Measurements from ENCODE around the gene KCNAB1. TPM values are rescaled to one million over a fixed set of nuclear protein-coding genes. Genes with fewer than 3 reads are reported as not detected.

Gene KCNAB1
- total RNA-seq, 1 experiment from 2014 or later: 1.0 TPM

DNA sequence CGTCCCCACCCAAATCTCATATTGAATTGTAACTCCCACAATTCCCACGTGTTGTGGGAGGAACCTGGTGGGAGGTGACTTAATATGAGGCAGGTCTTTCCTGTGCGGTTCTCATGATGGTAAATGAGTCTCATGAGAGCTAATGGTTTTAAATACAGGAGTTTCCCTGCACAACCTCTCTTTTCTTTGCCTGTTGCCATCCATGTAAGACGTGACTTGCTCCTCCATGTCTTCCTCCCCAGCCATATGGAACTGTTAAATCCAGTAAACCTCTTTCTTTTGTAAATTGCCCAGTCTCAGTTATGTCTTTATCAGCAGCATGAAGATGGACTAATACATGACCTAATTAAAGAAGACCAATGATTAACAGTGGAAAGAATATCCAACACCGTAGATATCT is 377.9 kb downstream of the KCNAB1 start:
- H3K27ac Mint-ChIP-seq: no peak overlapping the region
- peaks cover 16% of the 10 kb centered on the region for H3K36me3 Mint-ChIP-seq
- no peak for ATAC-seq
- peaks cover 39% of the 10 kb centered on the region for H3K9me3 Mint-ChIP-seq
- ChIA-PET CTCF (no interaction called here), POLR2A (no interaction called here)
- no peak overlapping the region for H3K4me3 Mint-ChIP-seq
- H3K4me1 Mint-ChIP-seq: no peaks in the 10 kb centered on the region
- DNase-seq (ENCODE audit: low spot score): no peak
- no peaks in the 10 kb centered on the region for H3K27me3 Mint-ChIP-seq (ENCODE audit: low read depth)
- TF ChIP-seq, protein P1, sequence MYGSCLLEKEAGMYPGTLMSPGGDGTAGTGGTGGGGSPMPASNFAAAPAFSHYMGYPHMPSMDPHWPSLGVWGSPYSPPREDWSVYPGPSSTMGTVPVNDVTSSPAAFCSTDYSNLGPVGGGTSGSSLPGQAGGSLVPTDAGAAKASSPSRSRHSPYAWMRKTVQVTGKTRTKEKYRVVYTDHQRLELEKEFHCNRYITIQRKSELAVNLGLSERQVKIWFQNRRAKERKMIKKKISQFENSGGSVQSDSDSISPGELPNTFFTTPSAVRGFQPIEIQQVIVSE (CRISPR knock-in tag; IDR thresholded peaks at IDR 0.05; ENCODE audit: borderline replicate concordance): no peak
- TF ChIP-seq, protein P2, sequence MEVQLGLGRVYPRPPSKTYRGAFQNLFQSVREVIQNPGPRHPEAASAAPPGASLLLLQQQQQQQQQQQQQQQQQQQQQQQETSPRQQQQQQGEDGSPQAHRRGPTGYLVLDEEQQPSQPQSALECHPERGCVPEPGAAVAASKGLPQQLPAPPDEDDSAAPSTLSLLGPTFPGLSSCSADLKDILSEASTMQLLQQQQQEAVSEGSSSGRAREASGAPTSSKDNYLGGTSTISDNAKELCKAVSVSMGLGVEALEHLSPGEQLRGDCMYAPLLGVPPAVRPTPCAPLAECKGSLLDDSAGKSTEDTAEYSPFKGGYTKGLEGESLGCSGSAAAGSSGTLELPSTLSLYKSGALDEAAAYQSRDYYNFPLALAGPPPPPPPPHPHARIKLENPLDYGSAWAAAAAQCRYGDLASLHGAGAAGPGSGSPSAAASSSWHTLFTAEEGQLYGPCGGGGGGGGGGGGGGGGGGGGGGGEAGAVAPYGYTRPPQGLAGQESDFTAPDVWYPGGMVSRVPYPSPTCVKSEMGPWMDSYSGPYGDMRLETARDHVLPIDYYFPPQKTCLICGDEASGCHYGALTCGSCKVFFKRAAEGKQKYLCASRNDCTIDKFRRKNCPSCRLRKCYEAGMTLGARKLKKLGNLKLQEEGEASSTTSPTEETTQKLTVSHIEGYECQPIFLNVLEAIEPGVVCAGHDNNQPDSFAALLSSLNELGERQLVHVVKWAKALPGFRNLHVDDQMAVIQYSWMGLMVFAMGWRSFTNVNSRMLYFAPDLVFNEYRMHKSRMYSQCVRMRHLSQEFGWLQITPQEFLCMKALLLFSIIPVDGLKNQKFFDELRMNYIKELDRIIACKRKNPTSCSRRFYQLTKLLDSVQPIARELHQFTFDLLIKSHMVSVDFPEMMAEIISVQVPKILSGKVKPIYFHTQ (CRISPR knock-in tag; IDR thresholded peaks at IDR 0.05): no peak
- TF ChIP-seq KAT7 (CRISPR knock-in tag; IDR thresholded peaks at IDR 0.05; ENCODE audit: borderline replicate concordance) (no peak), ZNF423 (CRISPR knock-in tag; IDR thresholded peaks at IDR 0.05) (no peak), MYBL2 (CRISPR knock-in tag; IDR thresholded peaks at IDR 0.05) (no peak), E2F1 (CRISPR knock-in tag; IDR thresholded peaks at IDR 0.05) (no peak), SOX15 (CRISPR knock-in tag; IDR thresholded peaks at IDR 0.05) (no peak), ETV6 (CRISPR knock-in tag; IDR thresholded peaks at IDR 0.05) (no peak), CTCF (IDR thresholded peaks at IDR 0.05) (no peak), NFATC4 (CRISPR knock-in tag; IDR thresholded peaks at IDR 0.05) (no peak), SP1 (CRISPR knock-in tag; conservative IDR thresholded peaks at IDR 0.05) (no peak), ZNF671 (CRISPR knock-in tag; IDR thresholded peaks at IDR 0.05) (no peak), EMX1 (CRISPR knock-in tag; IDR thresholded peaks at IDR 0.05) (no peak), FOXK1 (CRISPR knock-in tag; IDR thresholded peaks at IDR 0.05) (no peak), E2F5 (CRISPR knock-in tag; IDR thresholded peaks at IDR 0.05) (no peak)
- TF ChIP-seq, protein P3, sequence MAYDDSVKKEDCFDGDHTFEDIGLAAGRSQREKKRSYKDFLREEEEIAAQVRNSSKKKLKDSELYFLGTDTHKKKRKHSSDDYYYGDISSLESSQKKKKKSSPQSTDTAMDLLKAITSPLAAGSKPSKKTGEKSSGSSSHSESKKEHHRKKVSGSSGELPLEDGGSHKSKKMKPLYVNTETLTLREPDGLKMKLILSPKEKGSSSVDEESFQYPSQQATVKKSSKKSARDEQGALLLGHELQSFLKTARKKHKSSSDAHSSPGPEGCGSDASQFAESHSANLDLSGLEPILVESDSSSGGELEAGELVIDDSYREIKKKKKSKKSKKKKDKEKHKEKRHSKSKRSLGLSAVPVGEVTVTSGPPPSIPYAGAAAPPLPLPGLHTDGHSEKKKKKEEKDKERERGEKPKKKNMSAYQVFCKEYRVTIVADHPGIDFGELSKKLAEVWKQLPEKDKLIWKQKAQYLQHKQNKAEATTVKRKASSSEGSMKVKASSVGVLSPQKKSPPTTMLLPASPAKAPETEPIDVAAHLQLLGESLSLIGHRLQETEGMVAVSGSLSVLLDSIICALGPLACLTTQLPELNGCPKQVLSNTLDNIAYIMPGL (CRISPR knock-in tag; IDR thresholded peaks at IDR 0.05): no peak
- TF ChIP-seq, protein P4, sequence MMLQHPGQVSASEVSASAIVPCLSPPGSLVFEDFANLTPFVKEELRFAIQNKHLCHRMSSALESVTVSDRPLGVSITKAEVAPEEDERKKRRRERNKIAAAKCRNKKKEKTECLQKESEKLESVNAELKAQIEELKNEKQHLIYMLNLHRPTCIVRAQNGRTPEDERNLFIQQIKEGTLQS (CRISPR knock-in tag; conservative IDR thresholded peaks at IDR 0.05): no peak
- TF ChIP-seq, protein P5, sequence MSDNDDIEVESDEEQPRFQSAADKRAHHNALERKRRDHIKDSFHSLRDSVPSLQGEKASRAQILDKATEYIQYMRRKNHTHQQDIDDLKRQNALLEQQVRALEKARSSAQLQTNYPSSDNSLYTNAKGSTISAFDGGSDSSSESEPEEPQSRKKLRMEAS (CRISPR knock-in tag; IDR thresholded peaks at IDR 0.05): no peak

All from WTC11 (cell line).